ENCODE measurements around the gene NDE1.
A peak's percentile ranks its signal among the peaks of the same experiment; 100 is the strongest.
"Not testable (repeated sequence)": the region's sequence is repeated elsewhere in the genome, so short reads cannot be mapped to it uniquely, and the experiment has no call there.

Gene NDE1

GRCh38 chr16:15621456-15621855, 28.6 kb upstream of the NDE1 start:
- DNase-seq, result no peak

GRCh38 chr16:15621889-15622288, 28.2 kb upstream of the NDE1 start:
- DNase-seq, result no peak

GRCh38 chr16:15631730-15632409, 18.2 kb upstream of the NDE1 start:
- DNase-seq, result no peak

GRCh38 chr16:15635926-15636325, 14.1 kb upstream of the NDE1 start:
- DNase-seq, result no peak

GRCh38 chr16:15636392-15636873, 13.6 kb upstream of the NDE1 start:
- DNase-seq, result peak in 3 of 6 experiments; percentile 18 to 39 (median 35)

- DNase-seq, result peak in 2 of 6 experiments; percentile 23 to 36
Observed at GRCh38 chr16:15639061-15639568, 10.9 kb upstream of the NDE1 start.

GRCh38 chr16:15640966-15641365, 9.1 kb upstream of the NDE1 start:
- DNase-seq, result no peak

GRCh38 chr16:15641753-15642556, 8.1 kb upstream of the NDE1 start:
- no peak for DNase-seq

- DNase-seq, result peak; percentile 75 to 89 (median 82)
Observed at GRCh38 chr16:15642557-15643047, 7.4 kb upstream of the NDE1 start.

- peak; percentile 96 to 99 (median 98) for DNase-seq
Observed at GRCh38 chr16:15643048-15643945, 6.7 kb upstream of the NDE1 start, which contains the start of gene MARF1. TSS of gene MARF1 (minus strand) at chr16:15643154. CDS start at chr16:15639233, 3,921 bp downstream.

- no peak for DNase-seq
Observed at GRCh38 chr16:15643946-15644250, 6.1 kb upstream of the NDE1 start.

- DNase-seq, result no peak
Observed at GRCh38 chr16:15644267-15644961, 5.6 kb upstream of the NDE1 start.

GRCh38 chr16:15644962-15645465, 5.0 kb upstream of the NDE1 start:
- DNase-seq, result not testable (repeated sequence)

- not testable (repeated sequence) for DNase-seq
Observed at GRCh38 chr16:15646557-15647293, 3.3 kb upstream of the NDE1 start.

GRCh38 chr16:15647294-15648014, 2.6 kb upstream of the NDE1 start:
- DNase-seq, result no peak

GRCh38 chr16:15648135-15648730, 1.8 kb upstream of the NDE1 start:
- no peak for DNase-seq

GRCh38 chr16:15649311-15649710, 734 bp upstream of the NDE1 start:
- DNase-seq, result not testable (repeated sequence)

- no peak for DNase-seq
Observed at GRCh38 chr16:15649727-15650018, 372 bp upstream of the NDE1 start.

GRCh38 chr16:15650698-15651171, 690 bp downstream of the NDE1 start:
- DNase-seq, result peak in 4 of 6 experiments; percentile 19 to 40 (median 26)

All from stimulated activated naive CD4-positive, alpha-beta T cell (primary cell).